ENCODE measurements around the gene RIIAD1.

Gene RIIAD1

DNA sequence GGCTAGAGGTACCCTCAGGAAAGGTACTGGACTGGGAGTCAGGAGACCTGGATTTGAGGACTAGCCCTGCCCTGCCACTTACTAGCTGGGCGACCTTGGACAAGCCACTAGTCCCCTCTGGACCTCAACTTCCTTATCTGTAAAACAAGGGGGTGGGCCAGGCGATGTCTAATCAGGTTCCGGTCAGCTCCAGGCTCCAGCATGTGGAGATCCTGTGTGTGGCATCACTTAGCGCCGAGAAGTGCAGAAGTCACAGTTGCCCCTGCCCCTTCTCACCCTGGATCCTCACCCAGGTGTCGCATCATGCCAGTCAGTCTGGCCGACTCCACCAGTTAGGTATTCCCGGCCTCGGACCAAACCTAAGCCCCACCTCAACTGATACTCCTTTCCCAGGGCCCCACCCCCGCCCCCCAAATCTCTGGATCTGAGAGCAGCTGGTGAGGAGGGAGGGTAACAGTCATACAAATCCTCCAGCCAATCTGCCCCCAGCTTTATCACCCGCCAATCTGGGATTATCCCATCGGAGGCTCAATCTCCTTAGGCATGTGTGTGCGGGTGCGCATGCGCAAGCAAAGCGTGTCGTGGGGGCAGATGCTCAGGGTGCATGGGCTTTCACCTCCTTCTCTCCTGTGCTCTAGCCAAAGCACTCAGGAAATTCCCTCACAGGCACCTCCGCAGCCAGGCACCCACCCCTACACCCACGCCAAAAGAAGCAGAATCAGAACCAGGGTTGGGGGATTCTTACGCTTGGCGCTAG is 10.1 kb upstream of the RIIAD1 start:
- no peaks in the 10 kb centered on the region for H3K36me3 ChIP-seq (ENCODE audit: control insufficient read depth in 1 of 2, insufficient read depth in 2 of 2, low read length in 2 of 2)
- no peak overlapping the region for H3K27ac ChIP-seq (ENCODE audit: low read length)
- H3K27me3 ChIP-seq (ENCODE audit: low read depth, low read length), result peaks cover 7% of the 10 kb centered on the region
- no peak overlapping the region for H3K4me3 ChIP-seq (ENCODE audit: low read depth in 1 of 2, low read length in 2 of 2)
- H3K4me1 ChIP-seq (ENCODE audit: control insufficient read depth in 1 of 2, insufficient read depth in 2 of 2, low read length in 2 of 2), result no peaks in the 10 kb centered on the region
- no peaks in the 10 kb centered on the region for H3K9me3 ChIP-seq (ENCODE audit: control insufficient read depth in 1 of 2, low read length in 2 of 2)

DNA sequence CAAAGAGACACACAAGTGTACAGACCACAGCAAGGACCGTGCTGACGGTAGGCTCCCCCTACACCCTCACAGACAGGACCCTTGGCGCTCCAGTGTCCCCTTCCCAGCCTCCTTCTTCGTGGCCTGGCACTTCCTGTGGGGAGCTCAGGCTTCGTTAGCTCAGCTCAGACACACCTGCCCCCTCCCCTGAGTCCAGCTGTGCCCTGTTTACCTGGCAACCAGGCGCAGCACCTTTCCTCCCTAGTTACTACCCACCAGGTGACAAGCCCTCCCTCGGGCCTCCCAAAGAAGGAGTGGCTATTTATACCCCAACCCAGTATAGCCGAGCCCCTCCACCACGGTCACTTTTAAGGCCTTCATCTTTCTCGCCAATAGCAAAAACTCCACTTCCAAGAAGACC is 9.4 kb upstream of the RIIAD1 start:
- Histone ChIP-seq H3K9me3 (ENCODE audit: control insufficient read depth in 1 of 2, low read length in 2 of 2) (no peaks in the 10 kb centered on the region), H3K27ac (ENCODE audit: low read length) (no peak overlapping the region), H3K27me3 (ENCODE audit: low read depth, low read length) (peaks cover 11% of the 10 kb centered on the region), H3K4me3 (ENCODE audit: low read depth in 1 of 2, low read length in 2 of 2) (no peak overlapping the region), H3K4me1 (ENCODE audit: control insufficient read depth in 1 of 2, insufficient read depth in 2 of 2, low read length in 2 of 2) (peaks cover 0 to 5% of the 10 kb centered on the region in 2 donors), H3K36me3 (ENCODE audit: control insufficient read depth in 1 of 2, insufficient read depth in 2 of 2, low read length in 2 of 2) (no peaks in the 10 kb centered on the region)

DNA sequence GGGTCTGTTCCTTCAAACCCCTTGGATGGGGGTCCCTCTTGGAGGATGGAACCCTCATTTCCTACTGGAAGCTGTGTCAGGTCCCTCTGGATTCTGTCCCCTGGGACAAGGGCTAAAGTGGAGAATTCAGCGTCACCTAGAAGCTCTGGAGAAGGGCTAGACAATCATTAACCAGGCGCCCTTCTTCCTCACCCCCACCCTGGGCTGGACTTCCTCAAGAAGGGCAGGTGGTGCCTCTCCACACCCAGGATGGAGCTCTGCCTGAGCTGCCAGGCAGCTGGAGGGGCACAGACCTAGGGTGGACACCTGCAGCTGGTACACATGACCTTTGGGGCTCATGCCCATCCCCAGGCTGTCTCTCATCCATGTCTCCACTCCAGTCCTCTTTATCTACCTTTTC is 8.3 kb upstream of the RIIAD1 start:
- Histone ChIP-seq H3K27me3 (ENCODE audit: low read depth, low read length) (peaks cover 18% of the 10 kb centered on the region), H3K9me3 (ENCODE audit: control insufficient read depth in 1 of 2, low read length in 2 of 2) (no peaks in the 10 kb centered on the region), H3K27ac (ENCODE audit: low read length) (no peak overlapping the region), H3K36me3 (ENCODE audit: control insufficient read depth in 1 of 2, insufficient read depth in 2 of 2, low read length in 2 of 2) (no peaks in the 10 kb centered on the region), H3K4me1 (ENCODE audit: control insufficient read depth in 1 of 2, insufficient read depth in 2 of 2, low read length in 2 of 2) (peaks cover 8 to 16% of the 10 kb centered on the region in 2 donors), H3K4me3 (ENCODE audit: low read depth in 1 of 2, low read length in 2 of 2) (no peak overlapping the region)

- H3K9me3 ChIP-seq (ENCODE audit: control insufficient read depth in 1 of 2, low read length in 2 of 2), result no peaks in the 10 kb centered on the region
- peaks cover 18% of the 10 kb centered on the region for H3K27me3 ChIP-seq (ENCODE audit: low read depth, low read length)
- no peak overlapping the region for H3K4me3 ChIP-seq (ENCODE audit: low read depth in 1 of 2, low read length in 2 of 2)
- peaks cover 8 to 24% of the 10 kb centered on the region in 2 donors for H3K4me1 ChIP-seq (ENCODE audit: control insufficient read depth in 1 of 2, insufficient read depth in 2 of 2, low read length in 2 of 2)
- H3K27ac ChIP-seq (ENCODE audit: low read length), result no peak overlapping the region
- no peaks in the 10 kb centered on the region for H3K36me3 ChIP-seq (ENCODE audit: control insufficient read depth in 1 of 2, insufficient read depth in 2 of 2, low read length in 2 of 2)
Measured at GRCh38 chr1:151713874-151714273, 7.4 kb upstream of the RIIAD1 start.

DNA sequence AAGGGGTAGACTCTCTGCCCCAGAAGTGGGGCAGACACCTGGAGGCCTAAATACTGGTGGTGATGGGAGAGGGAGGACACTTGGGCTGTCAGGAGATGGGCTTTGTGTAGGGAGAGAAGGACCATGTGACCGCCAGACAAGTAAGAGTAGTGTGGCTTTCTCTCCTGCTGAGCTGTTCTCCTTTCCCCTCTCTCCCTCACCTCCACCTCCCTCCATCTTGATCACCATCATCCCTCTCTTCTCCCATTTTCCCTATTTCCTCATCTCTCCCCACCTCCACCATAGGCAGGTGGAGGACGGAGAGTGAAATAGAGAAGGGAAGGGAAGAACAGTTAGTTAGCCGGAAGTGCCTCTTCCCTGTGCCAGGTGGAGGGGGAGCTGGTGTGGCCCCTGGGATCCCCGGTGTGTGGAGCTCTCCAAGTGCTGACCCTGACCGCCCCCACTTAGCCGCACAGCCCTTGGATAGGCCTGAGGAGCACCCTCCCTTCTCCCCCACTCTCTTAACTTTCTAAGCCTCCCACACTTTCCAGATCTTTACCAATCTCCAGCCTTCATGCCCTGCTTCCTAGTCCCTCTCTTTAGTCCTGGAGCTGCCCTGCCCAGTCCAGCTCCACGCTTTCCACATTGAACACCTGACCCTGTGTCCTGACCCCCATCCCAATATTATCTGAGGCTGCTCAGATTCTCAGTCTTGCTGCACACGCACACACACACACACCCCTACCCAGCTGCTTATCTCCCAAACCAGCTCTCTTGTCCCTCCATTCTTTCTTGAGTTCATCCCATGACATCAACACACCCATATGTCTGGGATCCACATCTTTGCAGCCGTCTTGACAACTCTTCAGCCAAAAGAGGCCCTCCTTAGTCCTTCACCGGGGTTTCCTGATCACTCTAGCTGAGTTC is 6.2 kb upstream of the RIIAD1 start:
- Histone ChIP-seq H3K4me1 (ENCODE audit: control insufficient read depth in 1 of 2, insufficient read depth in 2 of 2, low read length in 2 of 2) (peaks cover 9 to 25% of the 10 kb centered on the region in 2 donors), H3K27ac (ENCODE audit: low read length) (no peak overlapping the region), H3K27me3 (ENCODE audit: low read depth, low read length) (peaks cover 18% of the 10 kb centered on the region), H3K9me3 (ENCODE audit: control insufficient read depth in 1 of 2, low read length in 2 of 2) (no peaks in the 10 kb centered on the region), H3K4me3 (ENCODE audit: low read depth in 1 of 2, low read length in 2 of 2) (no peak overlapping the region), H3K36me3 (ENCODE audit: control insufficient read depth in 1 of 2, insufficient read depth in 2 of 2, low read length in 2 of 2) (no peaks in the 10 kb centered on the region)

DNA sequence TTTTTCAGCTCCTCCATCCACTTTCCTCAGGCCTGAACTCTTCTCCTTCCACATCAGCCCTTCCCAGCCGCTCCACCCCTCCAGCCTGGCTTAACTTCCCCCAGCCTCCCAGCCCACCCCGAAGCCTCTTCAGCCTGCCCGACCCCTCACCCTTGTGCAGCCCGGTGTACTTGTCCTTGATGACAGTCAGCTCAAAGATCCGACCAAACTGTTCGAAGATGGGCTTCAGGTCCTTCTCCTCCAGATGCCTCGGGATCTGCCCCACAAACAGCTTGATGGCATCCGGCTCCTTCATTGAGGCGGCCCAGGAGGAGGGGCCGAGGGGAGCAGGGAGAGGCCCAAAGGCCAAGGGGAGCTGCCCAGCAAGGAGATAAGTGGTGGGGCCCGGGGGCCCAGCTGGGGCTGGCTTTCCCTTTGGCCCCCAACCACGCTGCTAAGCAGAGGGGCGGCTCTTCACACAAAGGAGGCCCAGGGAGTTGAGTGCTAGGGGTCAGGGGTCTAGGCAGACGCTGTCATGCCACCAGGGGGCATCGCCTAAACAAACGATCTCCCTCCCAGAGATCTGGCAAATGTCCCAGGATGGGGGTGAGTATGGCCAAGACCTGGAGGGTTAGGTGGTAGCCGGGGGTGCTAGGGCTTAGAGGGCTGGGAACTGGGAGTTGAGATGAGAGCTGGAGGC is 5.5 kb upstream of the RIIAD1 start:
- Histone ChIP-seq H3K4me1 (ENCODE audit: control insufficient read depth in 1 of 2, insufficient read depth in 2 of 2, low read length in 2 of 2) (peaks cover 17 to 25% of the 10 kb centered on the region in 2 donors), H3K27ac (ENCODE audit: low read length) (no peak overlapping the region), H3K27me3 (ENCODE audit: low read depth, low read length) (peaks cover 18% of the 10 kb centered on the region), H3K9me3 (ENCODE audit: control insufficient read depth in 1 of 2, low read length in 2 of 2) (no peaks in the 10 kb centered on the region), H3K36me3 (ENCODE audit: control insufficient read depth in 1 of 2, insufficient read depth in 2 of 2, low read length in 2 of 2) (no peaks in the 10 kb centered on the region), H3K4me3 (ENCODE audit: low read depth in 1 of 2, low read length in 2 of 2) (no peak overlapping the region)

- Histone ChIP-seq H3K36me3 (ENCODE audit: control insufficient read depth in 1 of 2, insufficient read depth in 2 of 2, low read length in 2 of 2) (no peaks in the 10 kb centered on the region), H3K9me3 (ENCODE audit: control insufficient read depth in 1 of 2, low read length in 2 of 2) (no peaks in the 10 kb centered on the region), H3K27ac (ENCODE audit: low read length) (no peak overlapping the region), H3K27me3 (ENCODE audit: low read depth, low read length) (peaks cover 18% of the 10 kb centered on the region), H3K4me3 (ENCODE audit: low read depth in 1 of 2, low read length in 2 of 2) (no peak overlapping the region), H3K4me1 (ENCODE audit: control insufficient read depth in 1 of 2, insufficient read depth in 2 of 2, low read length in 2 of 2) (peaks cover 19 to 26% of the 10 kb centered on the region in 2 donors)
Measured at GRCh38 chr1:151716405-151716762, 4.9 kb upstream of the RIIAD1 start.

DNA sequence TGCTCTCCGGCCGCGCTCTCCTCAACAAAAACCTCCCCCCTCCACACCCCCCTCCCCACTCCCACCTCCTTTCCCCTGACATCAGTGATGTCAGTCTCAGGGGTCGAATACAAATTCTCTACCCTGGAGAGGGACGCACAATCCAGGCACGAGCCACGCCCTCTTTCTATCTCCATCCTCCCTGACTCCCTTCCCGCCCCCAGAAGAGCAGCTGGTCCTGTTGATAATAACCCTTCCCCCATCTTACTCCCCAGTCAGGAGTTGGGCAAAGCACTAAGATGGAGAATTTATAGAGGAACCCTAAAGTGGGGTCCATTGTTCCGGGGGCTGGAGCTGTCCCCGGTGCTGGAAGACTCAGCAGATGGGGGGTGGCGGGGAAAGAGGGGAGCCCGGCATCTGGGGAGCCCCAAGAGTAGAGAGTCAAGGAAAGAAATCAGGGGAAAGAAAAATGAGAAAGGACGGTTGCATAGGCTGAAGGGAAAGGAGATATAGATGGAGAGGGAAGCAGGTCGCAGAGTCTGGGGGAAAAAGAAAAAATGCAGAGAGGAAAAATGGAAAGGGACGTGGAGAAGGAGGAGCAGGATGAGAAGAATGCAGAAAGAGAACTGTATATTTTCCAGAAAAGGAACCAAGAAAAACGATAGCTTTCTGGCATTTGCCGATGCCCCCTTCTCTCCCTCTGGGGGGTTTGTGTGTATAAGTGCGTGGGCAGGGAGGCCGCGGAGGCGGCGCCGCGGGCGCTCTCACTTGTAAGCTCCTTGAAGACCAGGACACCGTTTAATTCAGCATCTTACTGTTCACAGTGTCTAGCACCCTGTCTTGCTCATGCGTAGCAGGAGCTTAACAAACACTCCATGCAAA is 4.3 kb upstream of the RIIAD1 start, which contains the start of gene CELF3:
Gene CELF3 (minus strand): TSS at position 33 of the 861 bp plus-strand sequence. CDS start 783 bp downstream, outside the sequence.
- Histone ChIP-seq H3K4me3 (ENCODE audit: low read depth in 1 of 2, low read length in 2 of 2) (peak within 1 kb of the TSS; percentile 30 to 54), H3K36me3 (ENCODE audit: control insufficient read depth in 1 of 2, insufficient read depth in 2 of 2, low read length in 2 of 2) (no peaks in the 10 kb centered on the region), H3K9me3 (ENCODE audit: control insufficient read depth in 1 of 2, low read length in 2 of 2) (no peaks in the 10 kb centered on the region), H3K27me3 (ENCODE audit: low read depth, low read length) (peaks cover 18% of the 10 kb centered on the region), H3K4me1 (ENCODE audit: control insufficient read depth in 1 of 2, insufficient read depth in 2 of 2, low read length in 2 of 2) (peaks cover 19 to 32% of the 10 kb centered on the region in 2 donors), H3K27ac (ENCODE audit: low read length) (no peak within 1 kb of the TSS)

GRCh38 chr1:151718011-151718431 is 3.3 kb upstream of the RIIAD1 start:
- Histone ChIP-seq H3K27me3 (ENCODE audit: low read depth, low read length) (peaks cover 18% of the 10 kb centered on the region), H3K4me1 (ENCODE audit: control insufficient read depth in 1 of 2, insufficient read depth in 2 of 2, low read length in 2 of 2) (peaks cover 19 to 35% of the 10 kb centered on the region in 2 donors), H3K9me3 (ENCODE audit: control insufficient read depth in 1 of 2, low read length in 2 of 2) (no peaks in the 10 kb centered on the region), H3K27ac (ENCODE audit: low read length) (no peak overlapping the region), H3K4me3 (ENCODE audit: low read depth in 1 of 2, low read length in 2 of 2) (no peak overlapping the region), H3K36me3 (ENCODE audit: control insufficient read depth in 1 of 2, insufficient read depth in 2 of 2, low read length in 2 of 2) (no peaks in the 10 kb centered on the region)

GRCh38 chr1:151718666-151719065 is 2.7 kb upstream of the RIIAD1 start:
- peaks cover 18% of the 10 kb centered on the region for H3K27me3 ChIP-seq (ENCODE audit: low read depth, low read length)
- peaks cover 19 to 35% of the 10 kb centered on the region in 2 donors for H3K4me1 ChIP-seq (ENCODE audit: control insufficient read depth in 1 of 2, insufficient read depth in 2 of 2, low read length in 2 of 2)
- H3K27ac ChIP-seq (ENCODE audit: low read length), result no peak overlapping the region
- H3K36me3 ChIP-seq (ENCODE audit: control insufficient read depth in 1 of 2, insufficient read depth in 2 of 2, low read length in 2 of 2), result no peaks in the 10 kb centered on the region
- H3K9me3 ChIP-seq (ENCODE audit: control insufficient read depth in 1 of 2, low read length in 2 of 2), result no peaks in the 10 kb centered on the region
- H3K4me3 ChIP-seq (ENCODE audit: low read depth in 1 of 2, low read length in 2 of 2), result no peak overlapping the region
